Measurements from ENCODE around the gene FOXP1.
"Not testable (repeated sequence)": the region's sequence is repeated elsewhere in the genome, so short reads cannot be mapped to it uniquely, and the experiment has no call there.

FOXP1 gene

DNA sequence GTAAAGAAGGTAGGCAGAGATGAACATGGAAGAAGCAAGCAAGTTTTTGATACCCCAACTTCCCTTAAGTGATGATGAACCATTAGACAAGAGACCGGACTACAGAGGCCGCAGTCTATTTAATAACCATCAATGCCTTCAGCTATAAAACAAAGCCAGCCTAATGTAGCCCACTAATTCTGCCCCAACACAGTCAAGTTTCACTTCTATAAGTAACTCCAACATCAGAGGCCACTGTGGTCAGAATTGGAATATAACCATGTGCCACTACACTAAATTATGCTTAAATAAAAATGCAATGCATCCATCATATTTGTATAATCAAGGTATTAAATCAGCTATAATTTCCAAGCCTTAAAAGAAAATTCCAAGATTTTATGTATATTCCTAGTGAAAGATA is 234.7 kb downstream of the FOXP1 start:
- no peak for DNase-seq (ENCODE audit: low read depth in 4 of 4, low spot score in 1 of 4)

DNA sequence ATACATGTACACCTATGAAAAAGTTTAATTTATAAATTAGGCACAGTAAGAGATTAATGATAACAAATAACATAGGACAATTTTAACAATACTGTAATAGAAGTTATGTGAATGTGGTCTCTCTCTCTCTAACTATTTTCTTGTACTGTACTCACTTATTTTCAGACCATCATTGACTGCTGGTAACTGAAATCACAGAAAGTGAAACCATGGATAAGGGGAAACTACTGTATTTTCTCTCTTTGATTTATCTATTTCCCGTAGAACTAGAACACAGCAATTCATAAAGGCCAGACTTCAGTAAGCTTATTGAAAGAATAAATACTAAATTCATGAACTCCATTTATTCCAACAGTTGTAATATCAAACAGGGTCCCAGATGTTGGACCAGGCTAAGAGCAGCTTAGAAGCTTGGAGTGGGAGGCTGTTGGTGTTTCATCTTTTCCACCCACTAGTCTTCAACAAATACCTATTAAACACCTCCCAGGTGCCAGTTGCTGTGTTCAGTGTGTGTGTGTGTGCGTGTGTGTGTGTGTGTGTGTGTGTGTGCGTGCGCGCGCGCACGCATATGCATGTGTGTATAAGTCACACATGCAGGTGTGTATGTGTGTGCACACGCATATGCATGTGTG is 235.4 kb downstream of the FOXP1 start:
- no peak for DNase-seq (ENCODE audit: low read depth in 4 of 4, low spot score in 1 of 4)

- no peak for DNase-seq (ENCODE audit: low read depth in 4 of 4, low spot score in 1 of 4)
Observed at GRCh38 chr3:71346061-71346460, 237.5 kb downstream of the FOXP1 start.

- no peak for DNase-seq (ENCODE audit: low read depth in 4 of 4, low spot score in 1 of 4)
Observed at GRCh38 chr3:71345429-71346040, 238.0 kb downstream of the FOXP1 start.

DNA sequence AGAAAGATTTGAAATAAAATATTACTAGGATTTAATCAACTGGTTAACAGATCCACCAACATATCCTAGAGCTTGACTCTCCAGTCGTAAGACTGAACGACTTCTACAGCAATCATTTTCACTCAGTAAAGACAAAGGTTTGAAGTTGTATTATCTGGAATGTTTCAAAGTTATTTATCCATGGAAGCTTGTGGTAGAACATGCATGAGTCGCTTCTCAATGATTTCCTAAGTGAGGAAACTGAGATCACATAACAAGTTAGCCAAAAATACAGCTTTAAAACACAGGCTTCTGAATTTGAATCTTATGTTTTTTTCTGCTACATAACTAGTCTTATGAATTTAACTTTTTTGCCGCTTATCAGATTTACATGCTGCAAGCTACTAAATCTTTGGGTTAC is 241.8 kb downstream of the FOXP1 start:
- DNase-seq (ENCODE audit: low read depth in 4 of 4, low spot score in 1 of 4) = no peak

DNA sequence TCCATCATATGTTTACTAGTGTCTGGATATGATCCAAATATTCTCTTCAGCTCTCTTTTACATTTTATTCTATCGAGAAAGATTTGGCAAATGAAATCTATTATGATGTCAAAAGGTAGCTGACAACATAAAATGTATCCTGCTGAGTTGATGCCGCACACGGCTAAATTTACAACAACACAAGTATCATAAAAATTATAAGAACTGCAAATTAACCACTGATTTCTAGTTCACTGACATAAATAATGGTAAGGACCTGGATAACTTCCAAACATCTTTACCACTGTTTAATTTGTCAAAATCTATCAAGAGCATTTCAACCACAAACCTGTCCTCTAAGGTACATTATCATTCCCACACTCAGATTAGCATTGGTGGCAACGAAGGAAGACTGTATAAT is 244.5 kb downstream of the FOXP1 start:
- no peak for DNase-seq (ENCODE audit: low read depth in 4 of 4, low spot score in 1 of 4)

DNA sequence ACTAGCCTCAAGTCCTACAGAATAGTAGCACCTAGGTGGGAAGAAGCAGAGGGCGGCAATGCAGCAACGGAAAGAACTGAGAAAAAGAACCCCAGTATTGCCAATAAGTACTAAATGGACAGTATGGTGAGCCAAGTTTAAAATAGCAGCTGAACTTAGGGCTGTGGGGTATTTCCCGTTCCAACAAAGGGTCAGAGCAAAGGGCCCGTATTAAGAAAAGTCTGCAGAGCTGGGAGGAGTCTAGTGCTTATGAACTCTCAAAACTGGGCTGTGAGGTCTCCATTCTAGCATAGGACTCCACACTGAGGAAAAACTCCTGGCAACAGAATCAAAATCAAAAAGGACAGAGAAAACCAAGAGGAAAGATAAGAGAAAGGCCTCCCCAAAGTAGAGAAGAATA is 250.7 kb downstream of the FOXP1 start:
- DNase-seq (ENCODE audit: low read depth in 4 of 4, low spot score in 1 of 4) = no peak

- no peak for DNase-seq (ENCODE audit: low read depth in 4 of 4, low spot score in 1 of 4)
Observed at GRCh38 chr3:71330909-71331308, 252.6 kb downstream of the FOXP1 start.

GRCh38 chr3:71330505-71330904 is 253.0 kb downstream of the FOXP1 start:
- DNase-seq (ENCODE audit: low read depth in 4 of 4, low spot score in 1 of 4) = no peak

- DNase-seq (ENCODE audit: low read depth in 4 of 4, low spot score in 1 of 4) = no peak
Observed at GRCh38 chr3:71329817-71330216, 253.7 kb downstream of the FOXP1 start.

DNA sequence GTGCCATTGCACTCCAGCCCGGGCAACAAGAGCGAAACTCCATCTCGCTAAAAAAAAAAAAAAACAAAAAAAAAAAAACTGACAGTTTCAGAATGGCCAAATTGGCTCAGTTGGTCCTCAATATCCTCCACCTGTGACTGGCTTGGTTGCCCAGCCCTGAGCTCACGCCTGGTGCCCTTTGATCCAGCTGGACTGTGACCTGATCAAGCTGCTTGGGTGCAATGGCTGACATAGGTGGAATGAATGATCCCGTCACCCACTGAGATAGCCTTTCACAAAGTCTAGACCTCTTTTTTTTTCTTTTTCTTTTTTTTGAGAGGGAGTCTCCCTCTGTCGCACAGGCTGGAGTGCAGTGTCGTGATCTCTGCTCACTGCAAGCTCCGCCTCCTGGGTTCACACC is 254.6 kb downstream of the FOXP1 start:
- DNase-seq (ENCODE audit: low read depth in 4 of 4, low spot score in 1 of 4) = no peak

- no peak for DNase-seq (ENCODE audit: low read depth in 4 of 4, low spot score in 1 of 4)
Observed at GRCh38 chr3:71327936-71328335, 255.6 kb downstream of the FOXP1 start.

DNA sequence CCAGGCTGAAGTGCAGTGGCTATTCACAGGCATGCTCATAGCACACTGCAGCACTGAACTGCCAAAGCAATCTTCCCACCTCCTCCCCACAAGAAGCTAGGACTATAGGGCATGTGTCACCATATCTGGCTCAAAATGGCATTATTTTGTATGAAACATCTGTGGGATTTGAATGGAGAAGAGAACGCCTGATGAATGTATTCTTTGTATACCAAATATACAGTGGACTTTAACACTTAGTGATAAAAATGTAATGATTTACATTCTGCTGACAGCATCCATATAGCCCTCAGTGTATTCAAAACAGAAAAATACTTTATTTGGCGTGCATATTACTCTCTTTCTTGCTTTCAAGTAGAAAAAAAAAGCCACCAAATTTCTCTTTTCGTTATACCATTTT is 257.8 kb downstream of the FOXP1 start:
- no peak for DNase-seq (ENCODE audit: low read depth in 4 of 4, low spot score in 1 of 4)

DNA sequence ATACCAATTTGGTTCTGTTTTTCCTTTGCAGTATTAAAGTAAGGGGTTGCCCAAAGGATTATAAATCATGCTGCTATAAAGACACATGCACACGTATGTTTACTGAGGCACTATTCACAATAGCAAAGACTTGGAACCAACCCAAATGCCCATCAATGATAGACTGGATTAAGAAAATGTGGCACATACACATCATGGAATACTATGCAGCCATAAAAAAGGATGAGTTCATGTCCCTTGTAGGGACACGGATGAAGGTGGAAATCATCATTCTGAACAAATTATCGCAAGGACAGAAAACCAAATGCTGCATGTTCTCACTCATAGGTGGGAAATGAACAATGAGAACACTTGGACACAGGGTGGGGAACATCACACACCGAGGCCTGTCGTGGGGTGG is 259.3 kb downstream of the FOXP1 start:
- DNase-seq (ENCODE audit: low read depth in 4 of 4, low spot score in 1 of 4) = not testable (repeated sequence)

DNA sequence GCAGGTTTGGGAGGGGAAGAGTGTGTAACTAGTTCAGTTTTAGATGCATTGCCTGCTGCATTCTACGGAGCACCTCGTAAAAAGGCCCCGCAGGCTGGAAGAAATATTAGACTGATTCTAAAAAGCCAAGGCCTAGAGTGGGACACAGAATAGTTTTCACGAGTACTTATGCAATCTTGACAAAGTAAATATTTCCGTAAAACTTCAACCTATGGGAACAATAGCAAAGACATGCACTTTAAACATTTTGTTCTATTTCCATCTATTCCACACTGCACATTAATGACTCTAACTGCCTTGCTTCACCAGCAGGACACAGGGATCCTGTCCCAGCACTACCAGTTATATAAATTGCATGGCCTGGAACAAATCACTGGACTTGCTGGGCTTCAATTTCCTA is 260.0 kb downstream of the FOXP1 start:
- no peak for DNase-seq (ENCODE audit: low read depth in 4 of 4, low spot score in 1 of 4)

GRCh38 chr3:71322154-71322553 is 261.4 kb downstream of the FOXP1 start:
- DNase-seq (ENCODE audit: low read depth in 4 of 4, low spot score in 1 of 4) = no peak

GRCh38 chr3:71319771-71320170 is 263.8 kb downstream of the FOXP1 start:
- DNase-seq (ENCODE audit: low read depth in 4 of 4, low spot score in 1 of 4) = no peak

DNA sequence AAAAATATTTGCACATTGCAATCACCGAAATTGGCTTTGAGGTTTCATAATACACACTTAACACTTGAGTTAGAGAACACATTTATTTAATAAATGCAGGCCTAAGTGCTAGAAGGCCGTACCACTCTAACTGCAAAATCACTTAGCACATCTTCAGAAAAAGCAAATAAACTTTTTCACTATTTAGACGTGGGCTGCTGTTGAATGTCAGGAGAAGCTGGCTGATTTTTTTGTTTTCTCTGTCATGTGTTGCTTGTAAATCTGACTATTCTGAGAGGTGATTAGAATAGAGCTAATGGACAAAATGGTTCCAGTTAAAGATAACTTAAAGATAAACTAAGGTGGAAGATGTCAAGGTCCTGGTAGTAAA is 265.1 kb downstream of the FOXP1 start:
- DNase-seq (ENCODE audit: low read depth in 4 of 4, low spot score in 1 of 4) = no peak

DNA sequence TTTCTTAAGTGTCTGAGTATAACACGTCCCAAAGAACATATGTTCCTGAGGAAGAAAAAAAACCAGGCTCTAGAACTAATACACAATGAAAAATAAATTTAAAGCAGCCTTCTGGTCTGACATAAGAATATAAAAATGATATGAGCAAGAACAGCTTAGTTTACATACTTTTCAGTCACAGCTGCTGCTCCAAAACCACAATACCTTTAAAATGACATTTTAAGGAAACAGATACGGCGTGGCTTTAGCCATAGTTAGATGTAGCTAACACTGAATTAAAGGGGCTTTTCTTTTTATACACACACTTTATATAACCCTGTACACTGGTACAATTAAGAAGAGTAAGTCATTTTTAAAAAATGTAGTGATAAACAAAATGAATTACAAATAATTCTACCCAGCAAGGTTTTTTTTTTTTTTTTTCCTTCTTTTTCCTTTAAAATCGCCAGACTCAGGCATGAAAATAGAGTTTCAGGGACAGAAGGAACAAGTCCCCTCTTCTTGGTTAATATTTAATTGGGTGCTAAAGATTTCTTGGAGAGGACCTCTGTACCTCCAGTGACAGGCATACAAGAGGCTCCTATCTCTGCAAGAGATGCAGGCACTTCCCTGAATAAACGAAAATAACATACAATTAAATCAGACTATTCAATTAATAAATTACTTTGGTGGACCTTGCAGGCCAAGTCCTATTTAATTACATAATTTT is 265.6 kb downstream of the FOXP1 start:
- no peak for DNase-seq (ENCODE audit: low read depth in 4 of 4, low spot score in 1 of 4)

DNA sequence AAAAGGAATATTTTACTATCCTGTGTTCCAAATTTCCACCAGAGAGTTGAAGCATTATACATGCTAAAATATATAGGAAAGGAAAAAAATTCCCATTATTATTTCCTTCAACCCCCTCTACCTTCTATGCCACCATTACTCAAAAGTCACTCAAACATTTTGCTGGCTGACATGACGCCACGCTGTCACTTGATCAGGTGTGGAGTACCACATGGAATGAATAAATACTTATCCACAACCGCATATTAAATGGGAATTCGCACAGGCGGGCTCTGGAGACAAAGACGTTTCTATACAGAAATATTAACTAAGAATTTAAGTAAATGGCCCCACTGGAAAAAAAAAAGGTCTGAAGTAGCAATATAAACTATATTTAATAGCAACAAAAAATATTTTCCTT is 266.4 kb downstream of the FOXP1 start:
- DNase-seq (ENCODE audit: low read depth in 4 of 4, low spot score in 1 of 4) = no peak

GRCh38 chr3:71316066-71316777 is 267.3 kb downstream of the FOXP1 start:
- DNase-seq (ENCODE audit: low read depth in 4 of 4, low spot score in 1 of 4) = no peak

GRCh38 chr3:71315431-71315830 is 268.1 kb downstream of the FOXP1 start:
- no peak for DNase-seq (ENCODE audit: low read depth in 4 of 4, low spot score in 1 of 4)

Data from stimulated activated CD4-positive, alpha-beta T cell treated with anti-CD3 and anti-CD28 coated beads, Interleukin-1b, Interleukin-23, amount 100 ng/mL, for 24 hours (primary cell).